HL-60 (cell line): ENCODE results near the gene IRAK1.

Experiments used
- CTCF ChIP-seq: IDR thresholded peaks from one replicate; pipeline ENCODE4 v1.5.1; 2011; ENCODE audit warnings: low read length, control low read depth, inconsistent platforms; ENCODE audit not compliant: insufficient read depth
- GABPA ChIP-seq: IDR thresholded peaks from 2 replicates; pipeline ENCODE4 v1.6.1; 2012; ENCODE audit warnings: low read depth
- POLR2AphosphoS5 ChIP-seq: IDR thresholded peaks from 2 replicates; pipeline ENCODE4 v1.6.1; 2012; ENCODE audit warnings: low read depth
- REST ChIP-seq: IDR thresholded peaks from 2 replicates; pipeline ENCODE4 v1.6.1; 2012; ENCODE audit warnings: low read depth; ENCODE audit not compliant: insufficient replicate concordance
- SPI1 ChIP-seq: IDR thresholded peaks from 2 replicates; pipeline ENCODE4 v1.6.1; 2012; ENCODE audit warnings: low read depth, mild to moderate bottlenecking, borderline replicate concordance

- no peak for TF ChIP-seq CTCF
- TF ChIP-seq REST, result no peak
- TF ChIP-seq POLR2AphosphoS5, result no peak
- no peak for TF ChIP-seq GABPA
- TF ChIP-seq SPI1, result no peak
Observed at GRCh38 chrX:154015581-154016264, 4.0 kb downstream of the IRAK1 start.
